SK-N-SH treated with all-trans-retinoic acid at 6 μM for 48 hours (cell line): ENCODE data around the gene ABCB8.

Source experiments
- ARNTL ChIP-seq: fragments of 450-650 bp; formaldehyde crosslinking; IDR thresholded peaks from 2 replicates; pipeline ENCODE4 v1.5.0; 2020; ENCODE audit warnings: low read depth, mild to moderate bottlenecking, moderate library complexity, borderline replicate concordance
- ESRRG ChIP-seq: fragments of 250-450 bp; sonication (Bioruptor Pico); IDR thresholded peaks from 2 replicates; pipeline ENCODE4 v1.6.1; 2021; ENCODE audit warnings: mild to moderate bottlenecking
- ZFP30 ChIP-seq: fragments of 450-650 bp; formaldehyde crosslinking; IDR thresholded peaks from 2 replicates; pipeline ENCODE4 v1.5.0; 2022; ENCODE audit warnings: mild to moderate bottlenecking, moderate library complexity
- TF ChIP-seq, protein P1 (sequence below): fragments of 250-450 bp; sonication (Bioruptor Pico); IDR thresholded peaks from 2 replicates; pipeline ENCODE4 v1.8.0; 2020; ENCODE audit warnings: mild to moderate bottlenecking, moderate library complexity, borderline replicate concordance

DNA sequence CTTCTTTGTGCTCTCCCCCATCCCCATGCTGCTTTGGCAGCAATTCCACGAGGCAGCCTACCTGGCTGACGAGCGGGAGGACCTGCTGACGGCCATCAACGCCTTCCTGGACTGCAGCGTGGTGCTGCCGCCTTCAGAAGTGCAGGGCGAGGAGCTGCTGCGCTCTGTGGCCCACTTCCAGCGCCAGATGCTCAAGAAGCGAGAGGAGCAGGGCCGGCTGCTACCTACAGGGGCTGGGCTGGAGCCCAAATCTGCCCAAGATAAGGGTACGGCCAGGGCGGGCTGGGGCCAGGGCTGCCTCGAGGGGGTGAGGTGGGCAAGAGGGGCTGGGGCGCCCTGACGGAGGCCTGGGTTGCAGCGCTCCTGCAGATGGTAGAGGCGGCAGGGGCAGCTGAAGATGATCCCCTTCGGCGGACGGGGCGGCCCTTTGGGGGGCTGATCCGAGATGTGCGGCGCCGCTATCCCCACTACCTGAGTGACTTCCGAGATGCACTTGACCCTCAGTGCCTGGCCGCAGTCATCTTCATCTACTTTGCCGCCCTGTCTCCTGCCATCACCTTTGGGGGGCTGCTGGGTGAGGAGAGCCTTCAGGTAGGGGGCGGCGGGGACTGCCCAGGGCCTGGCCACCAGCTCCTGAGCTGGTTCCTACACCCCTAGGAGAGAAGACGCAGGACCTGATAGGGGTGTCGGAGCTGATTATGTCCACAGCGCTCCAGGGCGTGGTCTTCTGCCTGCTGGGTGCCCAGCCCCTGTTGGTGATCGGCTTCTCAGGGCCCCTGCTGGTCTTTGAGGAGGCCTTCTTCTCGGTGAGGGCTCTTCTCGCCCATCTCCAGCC, 43.0 kb downstream of the ABCB8 start:
- TF ChIP-seq, protein P1, sequence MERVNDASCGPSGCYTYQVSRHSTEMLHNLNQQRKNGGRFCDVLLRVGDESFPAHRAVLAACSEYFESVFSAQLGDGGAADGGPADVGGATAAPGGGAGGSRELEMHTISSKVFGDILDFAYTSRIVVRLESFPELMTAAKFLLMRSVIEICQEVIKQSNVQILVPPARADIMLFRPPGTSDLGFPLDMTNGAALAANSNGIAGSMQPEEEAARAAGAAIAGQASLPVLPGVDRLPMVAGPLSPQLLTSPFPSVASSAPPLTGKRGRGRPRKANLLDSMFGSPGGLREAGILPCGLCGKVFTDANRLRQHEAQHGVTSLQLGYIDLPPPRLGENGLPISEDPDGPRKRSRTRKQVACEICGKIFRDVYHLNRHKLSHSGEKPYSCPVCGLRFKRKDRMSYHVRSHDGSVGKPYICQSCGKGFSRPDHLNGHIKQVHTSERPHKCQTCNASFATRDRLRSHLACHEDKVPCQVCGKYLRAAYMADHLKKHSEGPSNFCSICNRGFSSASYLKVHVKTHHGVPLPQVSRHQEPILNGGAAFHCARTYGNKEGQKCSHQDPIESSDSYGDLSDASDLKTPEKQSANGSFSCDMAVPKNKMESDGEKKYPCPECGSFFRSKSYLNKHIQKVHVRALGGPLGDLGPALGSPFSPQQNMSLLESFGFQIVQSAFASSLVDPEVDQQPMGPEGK: no peak
- TF ChIP-seq ZFP30 (CRISPR knock-in tag) (no peak), ARNTL (no peak), ESRRG (CRISPR knock-in tag) (no peak)
